Uterus (tissue), 2 donors: ENCODE measurements around the gene LITAF.

Experiments
- POLR2A ChIP-seq, 2 donors: fragments of 450-650 bp; IDR thresholded peaks; one replicate each; pipeline ENCODE4 v1.6.1; 2016; ENCODE audit warnings: antibody characterized with exemption in 2 of 2, mild to moderate bottlenecking in 1 of 2, moderate library complexity in 1 of 2
- TF ChIP-seq, protein P1 (sequence below), 4 experiments: fragments of 200-600 bp in 2 of 4; fragments of 450-650 bp in 2 of 4; sonication (generic) in 2 of 4; IDR thresholded peaks; one replicate each; pipeline ENCODE4 v1.5.1; 2016 to 2019; ENCODE audit warnings: antibody characterized with exemption in 4 of 4, mild to moderate bottlenecking in 2 of 4, moderate library complexity in 1 of 4

DNA sequence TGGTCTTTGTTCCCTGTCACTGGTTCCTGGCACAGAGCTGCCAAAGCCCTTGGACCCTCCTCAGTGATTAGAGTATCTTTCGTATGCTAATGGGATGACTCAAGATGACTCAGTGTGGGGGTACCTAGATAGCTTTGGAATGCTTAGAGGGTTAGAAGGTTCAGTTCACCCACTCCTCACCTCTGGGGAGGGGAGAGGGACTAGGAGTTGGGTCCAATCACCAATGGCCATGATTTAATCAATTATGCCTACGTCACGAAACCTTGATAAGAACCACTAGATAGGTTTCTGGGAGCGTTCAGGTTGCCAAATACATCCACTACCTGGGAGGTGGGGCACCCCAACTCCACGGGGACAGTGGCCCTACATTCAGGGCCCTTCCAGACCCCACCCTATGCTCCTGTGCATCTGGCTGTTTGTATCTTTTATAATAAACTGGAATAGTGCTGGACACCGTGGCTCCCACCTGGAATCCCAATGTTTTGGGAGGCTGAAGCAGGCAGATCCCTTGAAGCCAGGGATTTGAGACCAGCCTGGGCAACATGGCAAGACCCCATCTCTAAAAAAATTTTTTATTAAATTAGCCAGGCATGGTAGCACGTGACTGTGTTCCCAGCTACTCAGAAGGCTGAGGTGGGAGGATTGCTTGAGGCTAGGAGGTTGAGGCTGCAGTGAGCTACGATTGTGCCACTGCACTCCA lies 29.2 kb upstream of the LITAF start:
- TF ChIP-seq, protein P1, sequence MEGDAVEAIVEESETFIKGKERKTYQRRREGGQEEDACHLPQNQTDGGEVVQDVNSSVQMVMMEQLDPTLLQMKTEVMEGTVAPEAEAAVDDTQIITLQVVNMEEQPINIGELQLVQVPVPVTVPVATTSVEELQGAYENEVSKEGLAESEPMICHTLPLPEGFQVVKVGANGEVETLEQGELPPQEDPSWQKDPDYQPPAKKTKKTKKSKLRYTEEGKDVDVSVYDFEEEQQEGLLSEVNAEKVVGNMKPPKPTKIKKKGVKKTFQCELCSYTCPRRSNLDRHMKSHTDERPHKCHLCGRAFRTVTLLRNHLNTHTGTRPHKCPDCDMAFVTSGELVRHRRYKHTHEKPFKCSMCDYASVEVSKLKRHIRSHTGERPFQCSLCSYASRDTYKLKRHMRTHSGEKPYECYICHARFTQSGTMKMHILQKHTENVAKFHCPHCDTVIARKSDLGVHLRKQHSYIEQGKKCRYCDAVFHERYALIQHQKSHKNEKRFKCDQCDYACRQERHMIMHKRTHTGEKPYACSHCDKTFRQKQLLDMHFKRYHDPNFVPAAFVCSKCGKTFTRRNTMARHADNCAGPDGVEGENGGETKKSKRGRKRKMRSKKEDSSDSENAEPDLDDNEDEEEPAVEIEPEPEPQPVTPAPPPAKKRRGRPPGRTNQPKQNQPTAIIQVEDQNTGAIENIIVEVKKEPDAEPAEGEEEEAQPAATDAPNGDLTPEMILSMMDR (IDR thresholded peaks at IDR 0.05): no peak
- no peak for TF ChIP-seq POLR2A (IDR thresholded peaks at IDR 0.05)
